ENCODE measurements around the gene MERTK. TPM values are rescaled to one million over a fixed set of nuclear protein-coding genes. Genes with fewer than 3 reads are reported as not detected.

MERTK gene
- polyA plus RNA-seq, 1 of the 3 experiments (the other 2 are of a cell fraction) = 9.6 TPM

- Histone ChIP-seq H3K4me1 (ENCODE audit: control insufficient read depth in 1 of 2, insufficient read depth in 2 of 2, low read depth in 1 of 2, low read length in 1 of 2) (peaks cover 0 to 19% of the 10 kb centered on the region in 2 experiments; a peak in 2 of 4 replicates), H4K20me1 (ENCODE audit: insufficient read depth) (no peaks in the 10 kb centered on the region), H3K4me2 (no peak overlapping the region), H3K9ac (no peak overlapping the region), H3K27ac (ENCODE audit: low read depth in 2 of 2, low read length in 1 of 2) (peak overlapping the region in 1 of 2 experiments; percentile 85; a peak in 2 of 4 replicates), H3K79me2 (ENCODE audit: insufficient read depth) (no peaks in the 10 kb centered on the region), H3K4me3 (ENCODE audit: low read depth in 2 of 2, low read length in 1 of 2) (no peak overlapping the region), H3K27me3 (ENCODE audit: insufficient read depth) (no peaks in the 10 kb centered on the region), H3K36me3 (replicated peaks in 1 of 2; ENCODE audit: control insufficient read depth in 1 of 2, insufficient read depth in 2 of 2, low read length in 1 of 2) (no peaks in the 10 kb centered on the region), H3F3A (replicated peaks; ENCODE audit: insufficient read depth) (peaks cover 10% of the 10 kb centered on the region), H3K9me2 (no peaks in the 10 kb centered on the region), H2AFZ (ENCODE audit: low read depth) (no peak overlapping the region), H3K9me3 (no peaks in the 10 kb centered on the region)
- TF ChIP-seq GATA2 (CRISPR knock-in tag; IDR thresholded peaks at IDR 0.05) = peak; percentile 96
- TF ChIP-seq NFIC (IDR thresholded peaks at IDR 0.05; ENCODE audit: borderline replicate concordance) = 0 out of 2 replicates have a peak, but pooled peaks have one; percentile 7
- no peak for TF ChIP-seq TCF12 (IDR thresholded peaks at IDR 0.05)
- peak; percentile 44 for TF ChIP-seq CHD2 (IDR thresholded peaks at IDR 0.05; ENCODE audit: low read length, partially characterized antibody)
- TF ChIP-seq EP300 (IDR thresholded peaks at IDR 0.05; ENCODE audit: borderline replicate concordance in 1 of 2, low read depth in 1 of 2, low read length in 1 of 2) = peak in 1 of 2 experiments; percentile 37; a peak in 1 of 4 replicates
- TF ChIP-seq MXI1 (IDR thresholded peaks at IDR 0.05; ENCODE audit: low read depth, low read length) = peak; percentile 57; the same call in 1 of the 2 replicates
- TF ChIP-seq ZBTB33 (IDR thresholded peaks at IDR 0.05; ENCODE audit: borderline replicate concordance, low read depth) = no peak
- peak; percentile 14; the same call in 1 of the 2 replicates for TF ChIP-seq RCOR1 (IDR thresholded peaks at IDR 0.05; ENCODE audit: low read length)
- ChIA-PET CTCF (interaction anchor here (1.6 kb wide), 1 partner anchor 22 kb away, joined by 5 read pairs; no protein-coding TSS in a partner anchor), POLR2A (no interaction called here)
- WGBS (ENCODE audit: low lambda C conversion rate) = 70% methylated on average over 8 of the region's 8 CpGs
- DNase-seq = peak; percentile 65
Measured at GRCh38 chr2:112026509-112026908, 128.1 kb downstream of the MERTK start.

- no peaks in the 10 kb centered on the region for H3K36me3 ChIP-seq (replicated peaks in 1 of 2; ENCODE audit: control insufficient read depth in 1 of 2, insufficient read depth in 2 of 2, low read length in 1 of 2)
- DNase-seq = no peak
- H2AFZ ChIP-seq (ENCODE audit: low read depth) = no peak overlapping the region
- H3K9me3 ChIP-seq = no peaks in the 10 kb centered on the region
- H3K4me1 ChIP-seq (ENCODE audit: control insufficient read depth in 1 of 2, insufficient read depth in 2 of 2, low read depth in 1 of 2, low read length in 1 of 2) = peaks cover 10 to 24% of the 10 kb centered on the region in 2 experiments; a peak in 3 of 4 replicates
- no peaks in the 10 kb centered on the region; the same call in 1 of the 2 replicates for H4K20me1 ChIP-seq (ENCODE audit: insufficient read depth)
- no peaks in the 10 kb centered on the region for H3K27me3 ChIP-seq (ENCODE audit: insufficient read depth)
- ChIA-PET POLR2A (no interaction called here), CTCF (interaction anchor here (1.9 kb wide), 1 partner anchor 128 kb away, joined by 5 read pairs; no protein-coding TSS in a partner anchor)
- 94% methylated on average over 3 of the region's 3 CpGs for WGBS (ENCODE audit: low lambda C conversion rate)
- no peaks in the 10 kb centered on the region for H3K9me2 ChIP-seq
- peaks cover 17% of the 10 kb centered on the region for H3F3A ChIP-seq (replicated peaks; ENCODE audit: insufficient read depth)
- H3K27ac ChIP-seq (ENCODE audit: low read depth in 2 of 2, low read length in 1 of 2) = no peak overlapping the region
- H3K4me3 ChIP-seq (ENCODE audit: low read depth in 2 of 2, low read length in 1 of 2) = no peak overlapping the region
- no peak overlapping the region for H3K4me2 ChIP-seq
- H3K9ac ChIP-seq = no peak overlapping the region
- no peaks in the 10 kb centered on the region for H3K79me2 ChIP-seq (ENCODE audit: insufficient read depth)
- no peak for TF ChIP-seq NFIC (IDR thresholded peaks at IDR 0.05; ENCODE audit: borderline replicate concordance)
- no peak for TF ChIP-seq TCF12 (IDR thresholded peaks at IDR 0.05)
- TF ChIP-seq SIN3A (IDR thresholded peaks at IDR 0.05; ENCODE audit: borderline replicate concordance, low read depth, low read length) = no peak
- no peak for TF ChIP-seq REST (IDR thresholded peaks at IDR 0.05; ENCODE audit: low read depth, low read length)
- no peak for TF ChIP-seq USF1 (IDR thresholded peaks at IDR 0.05; ENCODE audit: borderline replicate concordance, low read depth)
- no peak for TF ChIP-seq GATA2 (CRISPR knock-in tag; IDR thresholded peaks at IDR 0.05)
- no peak for TF ChIP-seq FOSL2 (IDR thresholded peaks at IDR 0.05; ENCODE audit: borderline replicate concordance, low read depth)
- no peak for TF ChIP-seq TEAD4 (IDR thresholded peaks at IDR 0.05; ENCODE audit: borderline replicate concordance, insufficient read depth)
- TF ChIP-seq SMC3 (IDR thresholded peaks at IDR 0.05; ENCODE audit: low read depth, low read length) = no peak
- no peak for TF ChIP-seq RCOR1 (IDR thresholded peaks at IDR 0.05; ENCODE audit: low read length)
- TF ChIP-seq USF2 (IDR thresholded peaks at IDR 0.05; ENCODE audit: borderline replicate concordance, low read depth, low read length) = no peak
- no peak for TF ChIP-seq CTCF (IDR thresholded peaks at IDR 0.05)
- no peak for TF ChIP-seq CHD2 (IDR thresholded peaks at IDR 0.05; ENCODE audit: low read length, partially characterized antibody)
Measured at GRCh38 chr2:112027767-112028166, 129.4 kb downstream of the MERTK start.

All from SK-N-SH (cell line).